Muscle of back (tissue), 13 donors: ENCODE data around the gene FAM241B. TPM values are rescaled to one million over a fixed set of nuclear protein-coding genes. Genes with fewer than 3 reads are reported as not detected.

ENCODE experiments used
- DNase-seq, 3 donors: peaks; one replicate each; pipeline versions ENCODE4 v3.0.0 to v3.0.0-alpha.2; 2013
- long read RNA-seq, 9 donors: transcript quantifications; one replicate each; lab custom pipeline, GENCODE V29; 2026
- polyA plus RNA-seq, 10 donors: library from polyadenylated mRNA; unstranded; fragments of 120-200 nt; gene quantifications; one replicate each; pipeline ENCODE4 v1.2.1, GENCODE V29; 2013; ENCODE audit not compliant: insufficient read length in 10 of 10

FAM241B gene
- under 1 TPM in 8 of 10 donors, not detected in 2; 0.15 to 0.76 (median 0.43) TPM for polyA plus RNA-seq
- long read RNA-seq, donor 1 = 0 reads
- long read RNA-seq, donor 2 = 0 reads
- long read RNA-seq, donor 3 = 0 reads
- long read RNA-seq, donor 4 = 0 reads
- long read RNA-seq, donor 5 = 0 reads
- long read RNA-seq, donor 6, partial matches to known transcripts = 0 of 1 reads
- long read RNA-seq, donor 6, other reads (novel, unspliced or antisense) = 0 of 1 reads
- long read RNA-seq, donor 7 = 0 reads
- long read RNA-seq, donor 8 = 0 reads
- long read RNA-seq, donor 9 = 0 reads

DNA sequence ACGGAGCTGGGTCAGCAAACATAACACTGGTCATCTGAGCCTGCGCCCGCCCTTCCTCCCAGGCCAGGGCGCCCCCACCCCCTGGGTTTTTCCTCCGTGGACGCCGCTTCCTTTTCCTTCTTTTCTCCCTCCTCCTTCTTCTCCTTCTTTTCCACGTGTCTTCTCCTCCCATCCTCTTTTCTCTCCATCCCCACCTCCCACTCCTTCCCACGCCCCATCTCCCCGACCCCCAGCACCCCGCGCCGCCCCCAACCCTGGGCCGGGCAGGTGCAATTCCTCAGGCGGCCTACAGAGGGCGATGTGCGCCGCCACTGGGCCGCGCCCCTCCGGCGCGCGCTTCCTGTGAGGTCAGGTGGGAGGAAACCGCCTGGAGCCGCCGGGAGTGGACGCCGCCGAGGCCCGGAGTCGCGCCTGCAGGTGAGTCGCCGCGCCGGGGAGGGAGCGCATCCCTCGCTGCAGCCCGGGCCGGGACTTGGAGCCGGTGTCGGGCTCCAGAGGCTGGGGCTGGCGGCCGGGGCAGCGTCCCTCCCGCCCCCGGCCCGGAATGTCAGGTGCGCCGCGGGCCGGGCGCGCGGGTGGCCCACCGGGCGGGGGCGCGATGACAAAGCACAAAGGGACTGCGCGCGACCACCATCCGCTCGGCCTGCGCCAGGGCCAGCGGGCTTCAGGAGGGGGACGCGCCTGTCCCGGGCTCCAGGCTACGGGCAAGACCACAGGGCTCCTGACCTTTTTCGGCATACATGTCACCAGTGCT, at the start of gene FAM241B:
Gene FAM241B (plus strand): TSS at position 351 of the 754 bp plus-strand sequence. CDS start 1,497 bp downstream, outside the sequence.
- DNase-seq = peak; percentile 15 to 55 (median 30)

GRCh38 chr10:69580435-69580834, 49.6 kb upstream of the FAM241B start:
- DNase-seq = no peak

DNA sequence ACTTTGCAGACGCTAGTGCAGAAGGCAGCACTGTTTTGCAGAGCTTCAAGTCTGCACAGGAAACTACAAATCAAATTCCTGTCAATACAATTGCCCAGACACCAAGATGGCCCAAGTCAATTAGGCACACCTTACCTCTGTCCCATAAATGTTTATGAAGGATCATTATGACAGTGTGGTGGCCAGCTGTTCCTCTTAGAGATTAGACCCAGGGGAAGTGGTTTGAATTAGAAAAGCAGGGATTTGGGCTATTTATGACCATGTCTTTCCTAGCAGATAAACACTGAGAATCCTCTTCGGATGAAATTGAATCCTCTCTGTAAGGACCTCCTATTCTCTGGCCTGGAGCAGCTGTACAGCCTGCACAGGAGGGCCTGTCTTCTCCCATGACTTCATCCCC, 46.9 kb upstream of the FAM241B start:
- DNase-seq = no peak

DNA sequence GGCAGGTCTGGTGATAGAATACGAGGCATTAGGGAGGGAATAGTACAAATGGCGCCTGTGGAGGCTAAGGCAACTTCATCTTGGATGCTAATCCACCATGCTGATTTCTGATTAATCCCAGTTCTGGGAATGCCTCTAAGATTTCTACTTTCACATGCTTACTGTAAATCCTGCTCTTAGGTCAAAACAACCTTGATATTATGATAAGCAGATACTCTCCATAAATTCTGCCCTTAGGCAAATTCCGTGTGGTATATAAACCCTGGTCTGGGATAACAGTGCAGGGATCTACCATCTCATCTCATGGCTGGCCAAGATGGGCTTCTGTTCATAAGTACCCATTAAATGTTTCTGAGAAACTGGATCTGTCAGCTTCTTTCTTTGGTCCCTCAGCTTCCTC, 45.4 kb upstream of the FAM241B start:
- DNase-seq = no peak

DNA sequence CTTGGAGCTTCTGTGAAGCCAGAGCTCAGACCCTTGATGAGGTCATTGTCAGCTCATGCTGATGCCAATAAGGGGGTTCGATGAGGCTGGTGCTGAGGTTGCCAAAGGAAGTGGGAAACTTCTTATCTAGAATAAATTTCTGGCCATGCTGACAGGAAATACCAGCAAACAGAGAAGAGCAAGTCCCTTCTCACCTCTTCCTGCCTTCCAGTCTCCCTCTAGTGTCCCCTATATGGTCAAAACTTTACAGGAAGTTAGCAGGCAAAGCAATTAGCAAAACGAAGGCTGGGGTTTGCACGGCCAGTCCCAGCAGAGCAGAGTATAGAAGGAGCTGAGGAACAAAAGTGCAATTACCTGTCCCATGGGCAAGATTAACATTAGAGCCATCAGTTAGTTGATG, 41.7 kb upstream of the FAM241B start:
- DNase-seq = no peak

GRCh38 chr10:69600761-69601330, 29.2 kb upstream of the FAM241B start:
- no peak for DNase-seq

GRCh38 chr10:69609077-69609476, 21.0 kb upstream of the FAM241B start:
- no peak for DNase-seq

DNA sequence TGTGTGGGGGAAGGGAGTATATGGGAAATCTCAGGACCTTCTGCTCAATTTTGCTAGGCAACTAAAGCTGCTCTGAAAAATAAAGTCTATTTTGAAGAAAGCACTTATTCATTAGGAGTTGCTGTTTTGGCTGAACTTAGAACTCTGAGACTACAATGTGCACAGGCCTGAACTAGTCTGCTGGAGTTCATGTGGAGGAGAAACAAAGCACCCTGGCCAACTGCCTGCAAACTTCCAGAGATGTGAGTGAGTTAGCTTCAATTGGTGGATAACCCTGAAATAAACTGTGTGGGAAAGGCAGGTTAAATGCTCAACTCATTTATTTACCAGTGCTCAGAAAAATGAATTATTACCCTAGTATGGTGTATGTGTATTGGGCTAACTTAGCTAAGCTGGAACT, 17.3 kb upstream of the FAM241B start:
- no peak for DNase-seq

DNA sequence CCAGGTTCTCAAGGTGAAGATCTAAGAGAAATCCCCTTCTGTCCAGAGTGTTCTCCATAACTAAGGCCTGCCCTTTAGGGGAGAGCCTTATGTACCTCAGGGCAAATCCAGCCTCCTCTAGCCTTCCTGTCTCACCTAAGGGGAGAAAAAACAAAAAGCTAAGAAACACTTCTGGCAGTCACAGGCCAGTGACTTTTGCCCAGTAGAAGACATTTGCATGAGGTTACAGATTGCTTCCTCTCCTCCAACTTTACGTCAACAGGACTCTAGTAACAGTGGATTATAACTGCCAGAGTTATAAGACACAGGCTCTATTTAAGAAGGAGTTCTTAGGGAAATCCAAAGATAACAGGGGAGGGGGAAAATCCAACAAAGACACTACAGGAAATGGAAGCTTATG, 15.9 kb upstream of the FAM241B start:
- DNase-seq = no peak

DNA sequence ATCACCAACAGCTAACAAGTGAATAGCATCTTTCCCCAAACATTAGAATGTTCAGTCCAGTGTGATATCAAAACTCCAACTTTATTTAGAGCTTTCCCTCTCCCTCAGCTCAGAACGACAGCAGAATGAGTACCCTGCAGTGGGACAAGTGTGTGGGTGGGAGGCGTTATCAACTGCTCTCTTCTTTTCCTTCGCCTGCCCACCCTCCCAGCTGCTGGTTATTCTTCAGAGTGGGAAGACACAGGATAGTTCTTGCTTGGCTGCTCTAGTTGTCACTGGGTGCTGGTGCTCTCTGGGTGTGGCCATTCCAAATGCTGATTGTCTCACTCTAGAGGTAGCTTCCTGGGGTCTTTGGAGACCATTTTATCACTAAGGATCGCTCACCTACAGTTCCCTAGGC, 13.7 kb upstream of the FAM241B start:
- DNase-seq = no peak

DNA sequence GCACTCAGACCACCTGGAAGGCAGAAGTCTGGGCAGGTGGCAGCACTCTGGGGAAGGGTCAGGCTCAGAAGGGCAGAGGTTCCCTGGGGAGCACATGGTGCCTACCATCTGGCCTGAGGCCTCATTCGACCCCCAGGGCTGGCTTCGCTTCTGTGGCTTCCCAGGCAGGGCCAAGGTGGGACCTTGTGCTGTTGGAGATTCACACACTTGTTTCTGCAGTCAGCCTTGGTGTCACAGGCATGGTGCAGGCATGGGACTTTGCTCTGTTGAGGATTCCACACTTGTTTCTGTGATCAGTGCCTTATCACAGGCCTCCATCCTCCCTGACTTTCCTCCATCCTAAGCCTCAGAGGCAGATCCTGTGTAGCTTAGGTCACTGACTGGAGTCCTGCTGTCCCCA, 11.3 kb upstream of the FAM241B start:
- DNase-seq = no peak

GRCh38 chr10:69619626-69620025, 10.4 kb upstream of the FAM241B start:
- DNase-seq = no peak

DNA sequence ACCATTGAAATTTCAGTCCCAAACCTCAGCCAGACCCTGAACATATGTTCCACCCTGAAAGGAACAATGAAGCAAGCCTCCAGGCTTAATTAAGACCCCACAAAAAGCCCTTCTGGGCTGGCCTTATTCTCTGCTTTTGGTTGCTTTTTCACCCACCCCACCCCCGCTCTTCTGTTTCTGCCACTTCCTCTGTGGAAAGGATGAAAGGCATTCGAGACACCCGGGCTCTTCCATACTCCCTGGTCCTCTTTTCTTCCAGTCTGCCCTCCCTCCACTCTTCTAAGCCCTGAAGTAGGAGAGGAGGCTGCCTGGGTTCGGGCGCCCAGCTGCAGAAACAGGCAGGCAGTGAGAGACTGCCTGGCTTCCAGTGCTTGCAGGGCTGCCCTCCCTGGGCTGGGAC, 9.4 kb upstream of the FAM241B start:
- DNase-seq = no peak

- no peak for DNase-seq
Observed at GRCh38 chr10:69624245-69624786, 5.7 kb upstream of the FAM241B start.

DNA sequence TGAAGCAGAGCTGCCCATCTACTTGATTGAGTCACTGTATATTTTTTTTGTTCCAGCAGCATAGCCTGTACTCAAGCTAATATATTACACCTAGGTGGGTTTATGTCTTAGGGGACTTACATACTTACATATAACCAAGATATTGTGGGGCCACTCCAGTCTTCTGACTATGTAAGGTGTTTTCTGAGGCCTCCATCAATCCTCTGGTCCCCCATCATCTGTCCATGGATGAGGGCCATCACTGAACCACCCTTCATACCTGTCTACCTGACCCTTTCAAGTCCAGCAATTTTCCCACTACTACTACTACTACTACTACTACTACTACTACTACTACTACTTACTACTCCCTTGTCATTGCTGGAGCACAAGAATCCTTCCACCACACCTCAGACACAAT, 3.2 kb upstream of the FAM241B start:
- DNase-seq = no peak

DNA sequence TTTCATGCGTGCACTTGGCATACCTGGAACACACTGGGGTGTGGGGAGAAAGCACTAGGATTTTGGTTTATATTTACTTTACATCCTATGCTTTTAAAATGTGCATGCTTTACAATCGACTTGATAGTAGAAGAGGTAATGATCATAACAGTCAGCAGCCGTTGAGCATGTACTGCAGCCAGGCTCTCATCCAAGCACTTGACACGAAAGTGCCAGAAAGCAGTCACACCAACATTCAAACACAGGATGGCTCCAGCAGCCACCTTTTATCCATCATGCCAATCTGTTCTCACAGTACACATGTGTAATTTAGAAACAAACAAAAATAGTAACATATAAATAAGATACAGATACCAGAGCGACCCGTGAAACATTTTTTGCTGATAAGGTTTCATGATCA, 1.2 kb upstream of the FAM241B start:
- no peak for DNase-seq

GRCh38 chr10:69629519-69629896, 539 bp upstream of the FAM241B start:
- DNase-seq = no peak

DNA sequence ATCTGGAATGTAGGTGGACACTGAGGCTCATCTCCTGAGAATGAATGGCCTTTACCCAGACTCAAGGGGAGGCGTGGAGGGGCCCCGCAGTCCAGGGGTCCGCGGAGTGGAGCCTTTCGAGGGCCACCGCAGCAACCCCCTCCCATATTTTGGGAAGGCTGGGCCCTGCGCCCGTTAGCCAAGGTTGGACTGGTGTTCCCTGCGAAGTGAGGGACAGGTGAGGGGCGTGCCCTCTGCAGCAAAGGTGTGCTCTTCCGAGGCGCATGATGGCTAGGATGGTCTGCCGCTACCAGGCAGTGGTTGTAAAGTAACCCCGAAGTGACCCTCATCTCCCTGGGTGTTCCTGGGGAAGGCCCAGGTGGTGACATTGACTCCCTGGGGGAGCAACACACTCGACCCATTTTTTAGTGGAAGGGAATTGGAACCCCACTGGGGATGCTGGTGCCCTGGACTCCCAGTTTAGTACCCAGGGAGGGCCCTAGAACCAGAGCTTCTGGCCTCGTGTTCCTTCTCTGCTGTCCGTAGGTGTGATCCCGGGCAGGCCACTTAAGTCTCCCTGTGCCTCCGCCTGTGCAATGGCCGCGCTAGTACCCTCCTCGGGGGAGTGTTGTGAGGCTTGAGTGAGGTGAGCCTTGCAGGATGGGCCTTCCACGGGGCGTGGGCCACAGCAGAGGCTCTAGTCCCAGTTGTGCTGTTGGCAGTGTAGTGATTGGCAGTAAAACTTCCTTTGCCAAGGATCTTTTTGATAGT, 779 bp downstream of the FAM241B start:
- no peak for DNase-seq

- DNase-seq = no peak
Observed at GRCh38 chr10:69631566-69631965, 1.5 kb downstream of the FAM241B start.

DNA sequence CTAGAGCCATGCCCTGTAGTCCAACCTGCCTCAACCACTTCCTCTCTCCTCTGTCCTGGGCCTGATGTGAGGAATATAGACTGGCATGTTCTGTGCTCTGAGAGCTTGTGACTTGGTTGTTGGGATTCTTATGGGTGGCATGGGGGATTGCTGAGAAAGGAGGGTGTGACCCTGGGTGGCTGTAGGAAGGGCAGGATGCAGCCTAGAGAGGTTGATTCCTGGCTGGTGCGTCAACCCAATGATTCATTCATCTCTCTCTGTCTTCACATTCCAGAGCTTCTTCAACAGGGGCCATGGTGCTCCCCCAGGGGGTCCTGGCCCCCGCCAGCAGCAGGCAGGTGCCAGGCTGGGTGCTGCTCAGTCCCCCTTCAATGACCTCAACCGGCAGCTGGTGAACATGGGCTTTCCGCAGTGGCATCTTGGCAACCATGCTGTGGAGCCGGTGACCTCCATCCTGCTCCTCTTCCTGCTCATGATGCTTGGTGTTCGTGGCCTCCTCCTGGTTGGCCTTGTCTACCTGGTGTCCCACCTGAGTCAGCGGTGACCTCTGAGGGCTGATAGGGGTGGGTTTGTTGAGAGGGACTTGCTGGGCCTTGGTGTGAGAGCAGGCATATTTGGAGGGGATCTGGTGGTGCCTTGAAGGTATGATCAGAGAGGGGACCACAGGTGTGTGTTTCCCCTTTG, 2.6 kb downstream of the FAM241B start:
- no peak for DNase-seq
